ENCODE data around the gene ARHGAP6.

- TF ChIP-seq CTCF (conservative IDR thresholded peaks at IDR 0.05; ENCODE audit: low read depth, low read length) (no peak), POLR2A (IDR thresholded peaks at IDR 0.05; ENCODE audit: low read depth, low read length) (no peak), CEBPB (IDR thresholded peaks at IDR 0.05; ENCODE audit: low read depth, low read length) (no peak), FOS (IDR thresholded peaks at IDR 0.05; ENCODE audit: low read depth, low read length) (no peak), MXI1 (IDR thresholded peaks at IDR 0.05; ENCODE audit: borderline replicate concordance, low read depth, low read length) (no peak), MAZ (IDR thresholded peaks at IDR 0.05; ENCODE audit: borderline replicate concordance, low read depth, low read length) (no peak), MAFK (IDR thresholded peaks at IDR 0.05; ENCODE audit: low read depth, low read length) (no peak)
- TF ChIP-seq, protein P1, sequence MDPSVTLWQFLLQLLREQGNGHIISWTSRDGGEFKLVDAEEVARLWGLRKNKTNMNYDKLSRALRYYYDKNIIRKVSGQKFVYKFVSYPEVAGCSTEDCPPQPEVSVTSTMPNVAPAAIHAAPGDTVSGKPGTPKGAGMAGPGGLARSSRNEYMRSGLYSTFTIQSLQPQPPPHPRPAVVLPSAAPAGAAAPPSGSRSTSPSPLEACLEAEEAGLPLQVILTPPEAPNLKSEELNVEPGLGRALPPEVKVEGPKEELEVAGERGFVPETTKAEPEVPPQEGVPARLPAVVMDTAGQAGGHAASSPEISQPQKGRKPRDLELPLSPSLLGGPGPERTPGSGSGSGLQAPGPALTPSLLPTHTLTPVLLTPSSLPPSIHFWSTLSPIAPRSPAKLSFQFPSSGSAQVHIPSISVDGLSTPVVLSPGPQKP (IDR thresholded peaks at IDR 0.05; ENCODE audit: borderline replicate concordance, low read depth, low read length) = no peak
These were observed 38.1 kb upstream of the ARHGAP6 start for GRCh38 chrX:11703855-11704254.
